H1 (cell line): ENCODE results near the gene EMP3. TPM values are rescaled to one million over a fixed set of nuclear protein-coding genes. Genes with fewer than 3 reads are reported as not detected.

Experiments
- CTCF ChIA-PET: fragments of 300-600 bp; sonication (Branson Sonifier 250); formaldehyde crosslinking; loops from one replicate; lab custom pipeline; 2021; ENCODE audit not compliant: partially characterized antibody; lab: Charles Lee
- POLR2A ChIA-PET: fragments of 300-600 bp; sonication (Branson Sonifier 250); formaldehyde crosslinking; loops from one replicate; lab custom pipeline; 2021; ENCODE audit warnings: inconsistent platforms; ENCODE audit not compliant: partially characterized antibody; lab: Charles Lee
- DNase-seq, 2 experiments: peaks; one replicate each; pipeline versions ENCODE4 v3.0.0 to v3.0.0-alpha.2; 2010 to 2022; ENCODE audit warnings: low spot score in 2 of 2, low read depth in 1 of 2, mixed read lengths in 1 of 2
- FAIRE-seq: peaks from 2 replicates; lab custom pipeline; 2011; peaks lifted over from hg19 to GRCh38; lab: Jason Lieb, UNC
- H2AFZ ChIP-seq: 2 replicates; pipeline ENCODE4 v1.8.1; 2012; ENCODE audit warnings: low read length, inconsistent platforms
- H2AK5ac ChIP-seq: 2 replicates; pipeline ENCODE4 v1.6.1; 2013; ENCODE audit warnings: low read depth, low read length
- H2BK120ac ChIP-seq: replicated peaks from 2 replicates; pipeline ENCODE3; 2013; ENCODE audit warnings: low read depth, low read length, inconsistent platforms
- H2BK12ac ChIP-seq: 2 replicates; pipeline ENCODE4 v1.6.1; 2013; ENCODE audit warnings: low read depth, low read length
- H2BK15ac ChIP-seq: 2 replicates; pipeline ENCODE4 v1.6.1; 2013; ENCODE audit warnings: low read length
- H2BK20ac ChIP-seq: 2 replicates; pipeline ENCODE4 v1.6.1; 2013; ENCODE audit warnings: low read length
- H2BK5ac ChIP-seq: 2 replicates; pipeline ENCODE4 v1.6.1; 2013; ENCODE audit warnings: low read depth, low read length
- H3K14ac ChIP-seq: 2 replicates; pipeline ENCODE4 v1.6.1; 2013; ENCODE audit warnings: inconsistent platforms; ENCODE audit not compliant: insufficient read length
- H3K18ac ChIP-seq: 2 replicates; pipeline ENCODE4 v1.6.1; 2013; ENCODE audit warnings: low read length; ENCODE audit errors: extremely low read depth
- H3K23ac ChIP-seq: 2 replicates; pipeline ENCODE4 v1.6.1; 2013; ENCODE audit warnings: inconsistent platforms; ENCODE audit not compliant: insufficient read length
- H3K23me2 ChIP-seq: 2 replicates; pipeline ENCODE4 v1.6.1; 2013; ENCODE audit warnings: low read depth, low read length
- H3K27ac ChIP-seq: 2 replicates; pipeline ENCODE4 v1.6.1; 2011; ENCODE audit warnings: low read depth, low read length, inconsistent platforms
- H3K27me3 ChIP-seq, 4 experiments: replicated peaks in 1 of 4; 1 replicate in 1 of 4; 2 replicates in 3 of 4; pipeline versions ENCODE4 v1.6.1 to v1.8.1; 2011 to 2013; ENCODE audit warnings: low read length in 3 of 4, mild to moderate bottlenecking in 3 of 4, inconsistent platforms in 2 of 4, mixed read lengths in 2 of 4, moderate library complexity in 1 of 4; ENCODE audit not compliant: control insufficient read depth in 3 of 4, insufficient read depth in 3 of 4; ENCODE audit errors: extremely low read depth in 1 of 4
- H3K36me3 ChIP-seq, 4 experiments: 2 replicates each; pipeline versions ENCODE4 v1.6.1 to v1.8.1; 2011 to 2013; ENCODE audit warnings: mild to moderate bottlenecking in 4 of 4, low read length in 3 of 4, moderate library complexity in 2 of 4, control low read depth in 1 of 4, inconsistent platforms in 1 of 4; ENCODE audit not compliant: insufficient read depth in 4 of 4, control insufficient read depth in 2 of 4
- H3K4ac ChIP-seq: replicated peaks from 2 replicates; pipeline ENCODE3; 2013; ENCODE audit warnings: low read length, low read depth, mixed read lengths, inconsistent platforms; ENCODE audit not compliant: insufficient read length
- H3K4me1 ChIP-seq, 4 experiments: replicated peaks in 1 of 4; 1 replicate in 1 of 4; 2 replicates in 3 of 4; pipeline versions ENCODE4 v1.6.1 to v1.8.1; 2011 to 2013; ENCODE audit warnings: low read length in 3 of 4, inconsistent platforms in 2 of 4, mixed read lengths in 1 of 4; ENCODE audit not compliant: insufficient read depth in 4 of 4, control insufficient read depth in 3 of 4
- H3K4me2 ChIP-seq, 2 experiments: 2 replicates each; pipeline versions ENCODE4 v1.6.1 to v1.8.1; 2011 to 2013; ENCODE audit warnings: low read depth in 2 of 2, low read length in 2 of 2, control low read depth in 1 of 2, inconsistent platforms in 1 of 2, mild to moderate bottlenecking in 1 of 2; ENCODE audit not compliant: insufficient read depth in 1 of 2
- H3K4me3 ChIP-seq, 4 experiments: fragments of 200-600, 300-600 bp in 1 of 4; sonication (generic), shearing (Covaris generic), sonication (Bioruptor Twin) in 1 of 4; 2 replicates each; pipeline versions ENCODE4 v1.5.1 to v1.8.1; 2011 to 2016; ENCODE audit warnings: low read length in 4 of 4, low read depth in 3 of 4, control low read depth in 2 of 4, inconsistent platforms in 2 of 4, mild to moderate bottlenecking in 2 of 4, mixed read lengths in 1 of 4, moderate library complexity in 1 of 4; ENCODE audit not compliant: insufficient read depth in 2 of 4; ENCODE audit errors: extremely low read depth in 1 of 4
- H3K56ac ChIP-seq: replicated peaks from 2 replicates; pipeline ENCODE3; 2013; ENCODE audit warnings: low read depth, mild to moderate bottlenecking, mixed read lengths, low read length, inconsistent platforms; ENCODE audit not compliant: insufficient read length
- H3K79me1 ChIP-seq: 2 replicates; pipeline ENCODE4 v1.6.1; 2013; ENCODE audit warnings: low read depth, low read length, control low read depth
- H3K79me2 ChIP-seq, 2 experiments: 2 replicates each; pipeline versions ENCODE4 v1.6.1 to v1.8.1; 2012 to 2013; ENCODE audit warnings: low read length in 2 of 2, mild to moderate bottlenecking in 2 of 2, inconsistent platforms in 1 of 2; ENCODE audit not compliant: insufficient read depth in 2 of 2, control insufficient read depth in 1 of 2
- H3K9ac ChIP-seq, 4 experiments: replicated peaks in 1 of 4; 1 replicate in 1 of 4; 2 replicates in 3 of 4; pipeline versions ENCODE4 v1.6.1 to v1.8.1; 2011 to 2013; ENCODE audit warnings: low read depth in 3 of 4, low read length in 3 of 4, control low read depth in 2 of 4, mild to moderate bottlenecking in 2 of 4, moderate library complexity in 2 of 4, inconsistent platforms in 1 of 4; ENCODE audit errors: extremely low read depth in 1 of 4
- H3K9me3 ChIP-seq, 2 experiments: 2 replicates each; pipeline versions ENCODE4 v1.6.1 to v1.8.1; 2012 to 2013; ENCODE audit warnings: mild to moderate bottlenecking in 2 of 2, moderate library complexity in 2 of 2, control low read depth in 1 of 2, inconsistent platforms in 1 of 2, low read depth in 1 of 2, low read length in 1 of 2, mixed read lengths in 1 of 2; ENCODE audit not compliant: insufficient read depth in 2 of 2
- H4K20me1 ChIP-seq, 2 experiments: replicated peaks in 1 of 2; 2 replicates each; pipeline versions ENCODE3 to v1.8.1; 2011 to 2013; ENCODE audit warnings: inconsistent platforms in 2 of 2, low read length in 2 of 2, mild to moderate bottlenecking in 1 of 2; ENCODE audit not compliant: insufficient read depth in 2 of 2, control insufficient read depth in 1 of 2
- H4K5ac ChIP-seq: 2 replicates; pipeline ENCODE4 v1.6.1; 2013; ENCODE audit warnings: low read length, low read depth, mixed read lengths, inconsistent platforms; ENCODE audit not compliant: insufficient read length
- H4K8ac ChIP-seq: 2 replicates; pipeline ENCODE4 v1.8.0; 2013; ENCODE audit warnings: mild to moderate bottlenecking, moderate library complexity, low read length, inconsistent platforms; ENCODE audit not compliant: insufficient read depth; ENCODE audit errors: extremely low read depth
- H4K91ac ChIP-seq: replicated peaks from 2 replicates; pipeline ENCODE3; 2013; ENCODE audit warnings: low read length, mixed read lengths, inconsistent platforms; ENCODE audit not compliant: insufficient read length
- CTBP2 ChIP-seq: IDR thresholded peaks from 2 replicates; pipeline ENCODE4 v1.7.0; 2011; ENCODE audit warnings: borderline replicate concordance, mild to moderate bottlenecking, moderate library complexity, mixed read lengths, low read length; ENCODE audit not compliant: insufficient read depth, insufficient read length
- HDAC2 ChIP-seq, 2 experiments: fragments of 300-600 bp in 1 of 2; sonication (generic) in 1 of 2; IDR thresholded peaks; 2 replicates each; pipeline ENCODE4 v1.6.1; 2011 to 2012; ENCODE audit warnings: low read depth in 2 of 2, low read length in 2 of 2, mild to moderate bottlenecking in 2 of 2, moderate library complexity in 2 of 2, borderline replicate concordance in 1 of 2, inconsistent platforms in 1 of 2
- SIX5 ChIP-seq: IDR thresholded peaks from 2 replicates; pipeline ENCODE4 v1.6.1; 2011; ENCODE audit warnings: mild to moderate bottlenecking, low read depth, low read length
- SUZ12 ChIP-seq: fragments of 200-600 bp; sonication (generic); IDR thresholded peaks from 2 replicates; pipeline ENCODE4 v1.6.1; 2012; ENCODE audit warnings: mild to moderate bottlenecking, inconsistent platforms, low read length, moderate library complexity, mixed read lengths
- TEAD4 ChIP-seq: IDR thresholded peaks from 2 replicates; pipeline ENCODE4 v1.6.1; 2012; ENCODE audit warnings: low read depth, low read length, inconsistent platforms, mixed read lengths
- ZNF274 ChIP-seq: IDR thresholded peaks from 2 replicates; pipeline ENCODE4 v1.7.0; 2012; ENCODE audit warnings: low read length, borderline replicate concordance; ENCODE audit errors: extremely low read depth
- WGBS, 2 experiments: shearing (Covaris generic) in 1 of 2; methylation state at CpG; one replicate each; pipeline versions ENCODE4 v1.1.6 to v1.1.7; 2013 to 2015; ENCODE audit warnings: low lambda C conversion rate in 2 of 2, mixed read lengths in 2 of 2, inconsistent platforms in 1 of 2, low coverage in 1 of 2, missing lambda C conversion rate in 1 of 2; ENCODE audit not compliant: insufficient replicate concordance in 2 of 2, insufficient coverage in 1 of 2, insufficient read length in 1 of 2; ENCODE audit errors: extremely low coverage in 1 of 2, missing lambda C conversion rate in 1 of 2; 5-methylcytosine and 5-hydroxymethylcytosine counted together
- polyA plus RNA-seq, 7 experiments: library from polyadenylated mRNA; depleted of rRNA in 3 of 7; stranded (reverse) in 5 of 7; unstranded in 2 of 7; fragments of >200 nt in 5 of 7; fragments of 200-250 nt in 2 of 7; gene quantifications; 1 replicate in 5 of 7; 2 replicates in 1 of 7; 4 replicates in 1 of 7; pipeline versions ENCODE4 v1.2.1 to v1.2.3, GENCODE V29; 2011 to 2013; ENCODE audit warnings: missing spikeins in 2 of 7, mixed read lengths in 2 of 7
- total RNA-seq: library from RNA; stranded (reverse); fragmentation: NEBNext Ultra II Directional; extraction: Animal tissue kit (Norgen Biotek cat#: 25700); gene quantifications from 2 replicates; pipeline ENCODE4 v1.2.1, GENCODE V29; 2021
- TF ChIP-seq, protein P1 (sequence below): IDR thresholded peaks from 2 replicates; pipeline ENCODE4 v1.6.1; 2012; ENCODE audit warnings: inconsistent platforms

EMP3 gene
- total and polyA plus RNA-seq, 2 of the 8 experiments (the other 6 are each of a cell fraction or from before 2014, with no cell fraction given), result 18.4 to 87.8 TPM

DNA sequence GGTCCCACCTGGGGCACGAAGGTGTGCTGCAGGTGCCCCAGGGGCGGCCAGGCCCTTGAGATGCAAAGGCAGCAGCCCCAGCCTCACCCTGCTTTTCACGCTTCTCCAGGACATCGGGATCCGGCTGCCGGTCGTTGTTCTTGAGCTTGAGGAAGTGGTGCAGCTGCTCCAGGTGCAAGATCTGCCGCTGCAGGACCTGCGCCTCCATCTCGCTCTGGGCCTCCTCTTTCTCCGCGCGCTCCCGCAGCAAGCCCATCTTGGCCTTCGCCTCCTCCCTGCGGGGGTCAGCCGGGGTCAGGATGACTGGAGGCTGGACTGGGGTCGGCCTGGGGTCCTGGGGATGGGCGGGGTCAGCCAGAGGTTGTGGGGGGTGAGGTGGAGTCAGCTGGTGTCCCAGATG, 21.5 kb upstream of the EMP3 start:
- CTCF ChIA-PET, result interaction anchor here (0.8 to 1.7 kb wide), 4 partner anchors 11 to 39 kb away, joined by 3 to 8 read pairs (median 4); no protein-coding TSS in a partner anchor
- H3K9ac ChIP-seq, result no peak overlapping the region

More for the DNA sequence above, 21.5 kb upstream of the EMP3 start:
- H3K23me2 ChIP-seq, result peaks cover 5% of the 10 kb centered on the region; the same call in 1 of the 2 replicates
- H3K79me2 ChIP-seq, result no peaks in the 10 kb centered on the region
- H3K27ac ChIP-seq, result no peak overlapping the region
- FAIRE-seq (no peak), DNase-seq (no peak)
- H2BK120ac ChIP-seq, result no peak overlapping the region
- POLR2A ChIA-PET, result no interaction called here
- H3K4me1 ChIP-seq, result peaks cover 0 to 3% (median 1%) of the 10 kb centered on the region in 4 experiments; a peak in 3 of 7 replicates
- H4K5ac ChIP-seq, result no peak overlapping the region
- no peaks in the 10 kb centered on the region for H3K27me3 ChIP-seq
- H2BK5ac ChIP-seq, result no peak overlapping the region
- H2BK20ac ChIP-seq, result no peak overlapping the region
- H3K36me3 ChIP-seq, result no peaks in the 10 kb centered on the region
- H4K8ac ChIP-seq, result no peak overlapping the region
- no peak overlapping the region for H3K14ac ChIP-seq
- no peak overlapping the region; the same call in 1 of the 2 replicates for H3K18ac ChIP-seq
- no peak overlapping the region for H4K91ac ChIP-seq
- H3K4ac ChIP-seq, result no peak overlapping the region
- H3K79me1 ChIP-seq, result no peaks in the 10 kb centered on the region
- no peak overlapping the region for H2BK15ac ChIP-seq
- peaks cover 0 to 2% of the 10 kb centered on the region in 2 experiments for H4K20me1 ChIP-seq
- H3K9me3 ChIP-seq, result no peaks in the 10 kb centered on the region; a peak in 1 of 4 replicates
- no peak overlapping the region for H2AFZ ChIP-seq
- H3K56ac ChIP-seq, result no peak overlapping the region
- H2BK12ac ChIP-seq, result no peak overlapping the region
- H2AK5ac ChIP-seq, result no peak overlapping the region
- TF ChIP-seq SUZ12, result no peak
- no peak for TF ChIP-seq SIX5
- no peak for TF ChIP-seq CTBP2
- TF ChIP-seq, protein P1, sequence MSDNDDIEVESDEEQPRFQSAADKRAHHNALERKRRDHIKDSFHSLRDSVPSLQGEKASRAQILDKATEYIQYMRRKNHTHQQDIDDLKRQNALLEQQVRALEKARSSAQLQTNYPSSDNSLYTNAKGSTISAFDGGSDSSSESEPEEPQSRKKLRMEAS, result no peak
- TF ChIP-seq TEAD4, result no peak
- TF ChIP-seq ZNF274, result no peak
- no peak for TF ChIP-seq HDAC2 (IDR thresholded peaks at IDR 0.05; ENCODE audit: borderline replicate concordance in 1 of 2, low read depth in 2 of 2, low read length in 2 of 2)
- H3K23ac ChIP-seq, result no peak overlapping the region
- H3K4me3 ChIP-seq, result no peak overlapping the region
- no peak overlapping the region for H3K4me2 ChIP-seq
- 89% methylated on average over 18 of the region's 19 CpGs; no CpG with 5 or more reads in 1 of the 2 experiments for whole genome bisulfite sequencing, 2 experiments
